ENCODE data around the gene PROSER2. TPM values are rescaled to one million over a fixed set of nuclear protein-coding genes. Genes with fewer than 3 reads are reported as not detected.

PROSER2 gene
- total and polyA plus RNA-seq, 9 donors, result 1.3 to 13.4 (median 3.7) TPM

DNA sequence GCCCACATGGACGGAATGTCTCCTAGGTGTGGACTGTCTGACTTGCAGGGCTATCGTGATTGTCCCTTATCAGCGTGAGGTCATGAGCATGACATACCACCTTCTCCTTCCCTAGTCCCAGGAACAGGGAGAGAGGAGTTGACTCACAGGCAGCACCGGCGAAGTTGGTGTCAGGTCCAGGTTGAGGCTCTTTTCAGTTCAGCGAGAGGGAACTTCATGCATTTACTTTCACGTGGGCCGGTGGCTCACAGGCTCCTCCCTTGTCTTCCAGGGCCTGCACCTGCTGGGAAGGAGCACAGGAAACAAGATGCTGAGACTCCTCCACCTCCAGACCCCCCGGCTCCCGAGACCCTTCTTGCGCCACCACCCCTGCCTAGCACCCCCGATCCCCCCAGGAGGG is 46.1 kb downstream of the PROSER2 start:
- 81 to 91% (median 84%) methylated on average over 12 of the region's 12 CpGs for WGBS, 3 donors
- TF ChIP-seq EP300 (IDR thresholded peaks at IDR 0.05) (no peak), CTCF (IDR thresholded peaks at IDR 0.05) (no peak), POLR2A (IDR thresholded peaks at IDR 0.05) (no peak)
- H3K27ac ChIP-seq, result no peak overlapping the region
- H3K4me1 ChIP-seq (ENCODE audit: insufficient read depth), result no peaks in the 10 kb centered on the region
- H3K36me3 ChIP-seq, result no peaks in the 10 kb centered on the region
- DNase-seq, result no peak
- H3K9me3 ChIP-seq, result no peaks in the 10 kb centered on the region
- H3K4me3 ChIP-seq, result no peak overlapping the region
- intact Hi-C loops (cut with DNase I), result no loop called here
- no peaks in the 10 kb centered on the region for H3K27me3 ChIP-seq

DNA sequence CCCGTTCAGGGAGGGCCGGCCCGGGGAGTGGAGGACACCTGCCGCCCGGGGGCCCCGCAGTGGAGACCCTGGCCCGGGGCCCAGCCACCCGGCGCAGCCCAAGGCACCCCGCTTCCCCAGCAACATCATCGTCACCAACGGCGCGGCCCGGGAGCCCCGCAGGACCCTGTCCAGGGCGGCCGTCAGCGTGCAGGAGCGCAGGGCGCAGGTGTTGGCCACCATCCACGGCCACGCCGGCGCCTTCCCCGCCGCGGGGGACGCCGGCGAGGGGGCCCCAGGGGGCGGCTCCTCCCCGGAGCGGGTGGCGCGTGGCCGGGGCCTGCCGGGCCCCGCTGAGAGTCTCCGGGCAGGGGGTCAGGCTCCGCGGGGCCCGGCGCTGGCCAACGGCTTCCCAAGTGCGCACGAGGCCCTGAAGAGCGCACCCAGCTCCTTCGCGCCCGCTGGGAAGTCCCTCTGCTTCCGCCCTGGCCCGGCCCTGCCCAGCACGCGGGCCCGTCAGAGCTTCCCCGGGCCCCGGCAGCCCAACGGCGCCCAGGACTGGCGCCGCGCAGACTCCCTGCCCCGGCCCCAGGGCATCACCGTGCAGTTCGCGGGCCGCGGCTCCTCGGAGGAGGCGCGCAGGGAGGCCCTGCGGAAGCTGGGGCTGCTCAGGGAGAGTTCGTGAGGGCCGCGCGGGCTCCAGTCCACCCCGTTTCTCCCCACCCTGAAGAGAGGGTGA is 46.7 kb downstream of the PROSER2 start:
- H3K36me3 ChIP-seq, result no peaks in the 10 kb centered on the region
- no peaks in the 10 kb centered on the region for H3K27me3 ChIP-seq
- no peak for DNase-seq
- H3K4me1 ChIP-seq (ENCODE audit: insufficient read depth), result no peaks in the 10 kb centered on the region
- H3K27ac ChIP-seq, result no peak overlapping the region
- TF ChIP-seq EP300 (IDR thresholded peaks at IDR 0.05) (no peak), CTCF (IDR thresholded peaks at IDR 0.05) (no peak), POLR2A (IDR thresholded peaks at IDR 0.05) (no peak)
- WGBS, 3 donors, result 37 to 52% (median 44%) methylated on average over 51 to 78 of the region's 78 CpGs
- intact Hi-C loops (cut with DNase I), result no loop called here
- no peak overlapping the region for H3K4me3 ChIP-seq
- no peaks in the 10 kb centered on the region for H3K9me3 ChIP-seq

GRCh38 chr10:11870461-11870780 is 47.3 kb downstream of the PROSER2 start:
- no peak for DNase-seq
- H3K27ac ChIP-seq, result no peak overlapping the region
- intact Hi-C loops (cut with DNase I), result no loop called here
- H3K27me3 ChIP-seq, result no peaks in the 10 kb centered on the region
- TF ChIP-seq POLR2A (IDR thresholded peaks at IDR 0.05) (no peak), EP300 (IDR thresholded peaks at IDR 0.05) (no peak), CTCF (IDR thresholded peaks at IDR 0.05) (no peak)
- H3K4me1 ChIP-seq (ENCODE audit: insufficient read depth), result no peaks in the 10 kb centered on the region
- no peaks in the 10 kb centered on the region for H3K9me3 ChIP-seq
- WGBS, 3 donors, result 79 to 87% (median 83%) methylated on average over 8 of the region's 8 CpGs
- H3K4me3 ChIP-seq, result no peak overlapping the region
- no peaks in the 10 kb centered on the region for H3K36me3 ChIP-seq

GRCh38 chr10:11870900-11871400 is 47.8 kb downstream of the PROSER2 start:
- intact Hi-C loops (cut with DNase I), result no loop called here
- DNase-seq, result no peak
- 88 to 90% (median 90%) methylated on average over 7 of the region's 7 CpGs for WGBS, 3 donors
- Histone ChIP-seq H3K27me3 (no peaks in the 10 kb centered on the region), H3K4me3 (no peak overlapping the region), H3K4me1 (ENCODE audit: insufficient read depth) (peaks cover 3% of the 10 kb centered on the region), H3K27ac (no peak overlapping the region), H3K36me3 (no peaks in the 10 kb centered on the region), H3K9me3 (no peaks in the 10 kb centered on the region)
- TF ChIP-seq EP300 (IDR thresholded peaks at IDR 0.05) (no peak), CTCF (IDR thresholded peaks at IDR 0.05) (no peak), POLR2A (IDR thresholded peaks at IDR 0.05) (no peak)

Measured in ovary (tissue), 9 donors.